ENCODE measurements around the gene NUP188.

The NUP188 gene

DNA sequence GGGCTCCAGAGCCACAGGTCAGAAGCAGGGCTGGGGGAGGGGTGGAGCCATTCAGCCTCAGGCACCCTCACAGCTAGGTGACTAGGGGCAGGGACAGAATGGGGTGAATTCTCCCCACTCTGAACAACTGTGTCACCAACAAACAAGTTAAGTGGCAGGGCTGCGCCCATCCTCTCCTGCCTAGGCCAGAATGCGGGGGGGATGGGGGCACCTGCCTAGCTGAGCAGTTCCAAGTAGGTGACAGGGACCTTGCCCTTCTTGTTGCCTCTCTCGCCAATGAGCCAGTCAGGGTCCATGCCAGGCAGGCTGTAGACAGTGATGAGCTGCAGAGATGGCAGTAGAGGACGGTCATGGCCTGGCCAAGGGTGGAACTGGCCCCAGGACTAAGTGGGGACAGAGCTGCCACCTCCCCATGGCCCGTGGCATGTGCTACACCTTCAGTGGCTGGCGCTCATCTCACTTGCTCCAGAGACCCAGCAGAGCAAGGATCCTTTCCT is 61.0 kb downstream of the NUP188 start:
- no peak for FAIRE-seq

DNA sequence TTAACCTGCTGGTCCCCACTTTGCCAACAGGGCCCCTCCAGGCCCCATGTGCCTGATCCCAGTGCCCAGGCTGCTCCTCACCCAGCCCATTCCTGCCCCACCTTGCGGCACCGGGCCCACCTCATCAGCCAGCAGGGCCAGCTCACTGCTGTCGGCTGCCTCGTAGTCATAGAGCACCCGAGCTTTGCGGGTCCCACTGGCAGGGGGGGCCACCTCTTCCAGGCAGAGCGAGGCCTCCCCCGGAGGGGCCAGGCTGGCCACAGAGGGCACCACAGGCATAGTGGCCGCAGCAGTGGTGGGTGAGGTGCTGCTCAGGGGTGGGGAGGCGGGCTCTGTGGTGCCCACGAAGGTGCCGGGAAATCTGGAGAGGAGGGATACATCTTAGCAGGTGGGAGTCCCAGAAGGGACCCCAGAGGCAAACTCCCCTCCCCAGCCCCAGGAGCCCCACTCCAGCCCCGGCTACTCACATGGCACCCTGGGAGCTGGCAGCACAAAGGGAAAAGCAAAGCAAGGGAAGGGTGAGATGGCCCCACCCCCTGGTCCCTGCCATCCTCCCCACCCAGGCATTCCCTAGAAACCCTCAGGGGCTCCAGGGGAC is 61.6 kb downstream of the NUP188 start:
- FAIRE-seq, result no peak

DNA sequence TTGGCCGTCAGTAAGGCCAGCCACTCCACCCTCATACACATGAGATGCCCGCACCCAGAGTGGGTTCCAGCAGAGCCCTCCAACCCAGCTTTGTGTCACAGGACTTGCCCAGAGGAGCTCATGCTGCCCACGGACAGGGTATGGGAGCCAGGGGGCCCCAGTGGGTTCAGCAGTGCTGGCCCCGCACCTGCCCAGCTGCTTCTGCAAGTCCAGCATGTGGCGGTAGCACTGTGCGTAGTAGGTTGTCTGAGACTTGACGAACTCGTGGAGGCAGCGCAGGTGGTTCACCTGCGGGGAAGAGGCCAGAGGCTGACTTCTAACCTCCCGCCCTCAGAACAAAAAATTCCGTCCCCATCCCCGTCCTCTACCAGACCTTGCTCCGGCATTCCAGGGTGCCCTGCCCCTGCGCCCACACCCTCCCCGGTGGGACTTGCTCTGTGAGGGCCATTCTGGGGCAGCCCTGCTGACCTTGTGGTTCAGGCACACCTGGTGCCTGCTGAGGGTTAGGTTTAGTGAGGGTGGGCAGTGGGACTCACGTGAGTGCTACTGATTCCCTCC is 62.2 kb downstream of the NUP188 start:
- no peak for FAIRE-seq

DNA sequence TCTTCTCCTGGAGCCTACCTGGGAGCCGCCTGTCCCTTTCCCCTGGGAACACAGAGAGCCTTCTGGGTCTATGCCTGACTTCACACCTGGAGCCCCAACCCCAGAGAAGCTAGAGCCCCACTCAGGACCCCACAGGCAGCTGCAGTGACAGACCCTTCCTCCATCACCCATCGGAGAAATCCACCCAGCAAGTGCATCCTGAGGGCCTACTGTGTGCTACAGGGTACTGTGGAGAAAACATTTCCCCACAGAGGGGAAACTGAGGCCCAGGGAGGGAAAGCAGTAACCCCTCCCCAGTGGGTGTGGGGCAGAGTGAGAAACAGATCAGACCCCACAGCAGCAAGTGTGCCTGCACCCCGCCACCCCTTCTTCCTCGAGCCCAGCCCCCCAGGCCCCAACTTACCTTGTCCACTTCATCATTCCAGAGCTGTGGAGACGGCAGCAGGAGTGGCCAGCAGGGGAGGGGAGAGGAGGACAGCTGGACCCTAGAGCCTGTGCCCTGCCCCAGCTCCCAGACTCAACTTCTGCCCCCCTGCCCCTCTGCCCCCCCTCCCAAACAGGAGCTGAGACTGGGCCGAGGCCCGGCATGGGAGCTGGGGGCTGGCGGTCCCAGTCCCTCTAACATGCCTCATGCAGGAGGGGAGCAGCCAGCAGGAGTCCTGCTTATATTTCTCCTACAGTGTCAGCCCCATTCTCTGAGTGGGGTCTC is 62.9 kb downstream of the NUP188 start:
- FAIRE-seq, result no peak

DNA sequence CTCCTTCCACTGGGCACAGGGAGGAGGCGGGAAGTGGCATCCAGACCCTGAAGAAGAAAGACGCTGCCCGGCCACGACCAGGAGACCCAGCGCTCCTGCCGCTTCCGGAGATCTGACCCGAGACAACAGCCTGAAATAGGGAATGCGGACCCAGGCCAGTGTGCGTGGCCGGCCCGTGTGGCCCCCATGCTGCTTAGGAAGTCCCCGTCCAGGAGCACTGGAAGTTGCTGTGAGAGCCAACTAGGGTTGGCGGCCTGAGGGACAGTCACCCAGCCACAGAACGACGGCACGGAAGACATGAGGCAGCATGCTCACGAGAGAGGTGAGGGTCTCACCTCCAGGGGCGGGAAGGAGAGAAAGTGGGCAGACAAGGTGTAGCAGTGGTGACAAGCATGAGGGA is 63.7 kb downstream of the NUP188 start:
- no peak for FAIRE-seq

DNA sequence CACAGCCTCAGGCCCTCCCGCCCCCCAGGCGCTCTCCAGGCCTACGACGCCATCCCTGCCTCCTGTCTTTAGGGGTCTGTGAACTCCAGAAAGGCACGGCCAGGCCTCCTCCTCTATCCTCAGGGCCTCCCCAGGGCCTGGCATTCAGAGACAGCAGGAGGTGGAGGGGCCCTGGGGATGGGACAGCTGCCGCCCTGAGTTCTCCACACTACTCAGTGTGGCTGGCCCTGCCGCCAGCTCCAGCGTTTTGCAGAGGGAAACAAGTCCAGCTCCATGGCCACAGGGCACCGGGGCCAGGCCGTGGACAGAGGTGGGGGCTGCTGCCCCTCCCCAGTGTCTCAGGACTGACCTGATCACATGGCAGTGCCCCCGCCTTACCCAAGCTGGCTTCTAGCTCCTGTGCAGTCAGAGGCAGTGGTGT is 64.3 kb downstream of the NUP188 start:
- no peak for FAIRE-seq

DNA sequence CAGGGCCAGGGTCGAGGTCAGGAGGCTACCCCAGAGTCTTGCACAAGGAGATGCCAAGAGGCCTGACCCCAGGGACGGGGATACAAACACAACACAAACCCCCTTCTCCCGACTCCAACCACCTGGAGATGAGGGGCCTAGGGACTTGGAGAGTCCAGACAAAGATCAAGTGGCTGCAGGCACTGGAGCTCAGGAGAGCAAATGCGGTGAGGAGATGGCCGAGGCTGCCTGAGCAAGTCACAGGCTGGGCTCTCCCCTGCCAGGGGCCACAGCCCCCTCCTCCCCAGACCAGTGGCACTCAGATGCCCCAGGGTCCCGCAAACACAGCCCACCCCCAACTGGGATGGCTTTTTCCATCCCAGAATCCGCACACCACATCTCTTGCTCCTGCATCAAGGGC is 64.8 kb downstream of the NUP188 start:
- FAIRE-seq, result no peak

GRCh38 chr9:129012893-129013448 is 65.5 kb downstream of the NUP188 start:
- FAIRE-seq, result no peak

- FAIRE-seq, result no peak
Observed at GRCh38 chr9:129013674-129014073, 66.2 kb downstream of the NUP188 start.

GRCh38 chr9:129014124-129014523 is 66.6 kb downstream of the NUP188 start:
- FAIRE-seq, result no peak

GRCh38 chr9:129014608-129015007 is 67.1 kb downstream of the NUP188 start:
- no peak for FAIRE-seq

- no peak for FAIRE-seq
Observed at GRCh38 chr9:129021091-129021490, 73.6 kb downstream of the NUP188 start.

GRCh38 chr9:129022037-129022436 is 74.5 kb downstream of the NUP188 start:
- FAIRE-seq, result no peak

GRCh38 chr9:129023036-129023907 is 75.8 kb downstream of the NUP188 start:
- FAIRE-seq, result no peak

DNA sequence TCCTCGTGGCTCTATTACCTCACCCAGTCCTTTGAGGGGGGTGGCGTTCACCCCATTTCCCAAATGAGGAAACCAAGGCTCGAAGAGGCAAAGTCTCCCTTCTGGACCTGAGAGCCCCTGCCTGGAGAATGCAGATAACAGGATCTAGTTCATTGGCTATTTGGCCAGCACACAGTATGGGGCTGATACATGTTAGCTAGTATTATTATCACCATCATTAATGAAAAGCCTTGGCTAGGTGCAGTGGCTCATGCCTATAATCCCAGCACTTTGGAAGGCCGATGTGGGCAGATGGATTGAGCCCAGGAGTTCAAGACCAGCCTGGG is 76.4 kb downstream of the NUP188 start:
- FAIRE-seq, result no peak

DNA sequence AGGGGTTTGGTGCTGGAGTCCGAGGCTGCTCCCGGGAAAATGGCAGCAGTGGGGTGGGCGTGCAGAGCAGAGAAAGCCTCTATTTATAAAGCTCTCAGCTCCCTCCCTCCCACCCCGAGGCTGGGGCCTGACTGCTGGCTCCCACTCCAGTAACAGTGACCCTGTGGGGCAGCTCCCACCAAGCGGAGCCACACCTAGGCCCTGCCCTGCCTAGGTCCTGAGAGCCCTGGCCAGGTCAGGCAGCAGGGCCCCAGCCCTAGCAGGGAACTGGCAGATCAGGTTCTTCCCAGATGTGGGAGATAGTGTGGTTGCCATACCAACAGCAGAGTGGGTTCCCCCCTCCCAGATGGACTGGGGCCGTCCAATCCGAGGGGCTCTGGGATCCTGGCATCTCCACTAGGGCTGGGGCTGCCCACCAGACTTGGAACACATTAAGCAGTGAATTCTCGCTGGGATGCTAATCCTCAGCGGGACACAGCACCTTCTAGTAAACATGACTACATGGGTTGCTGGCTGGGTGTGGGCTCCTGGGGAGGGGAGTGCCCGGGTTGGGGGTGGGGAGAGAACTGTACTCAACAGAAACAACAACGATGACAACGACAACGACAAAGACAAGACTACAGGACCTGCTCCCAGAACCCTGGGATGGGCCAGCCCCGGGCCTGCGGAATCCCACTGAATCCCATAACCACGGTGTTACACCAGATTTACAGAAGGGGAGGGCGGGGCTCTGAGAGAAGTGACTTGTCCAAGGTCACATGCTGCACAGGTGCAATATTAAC is 79.1 kb downstream of the NUP188 start:
- no peak for FAIRE-seq

DNA sequence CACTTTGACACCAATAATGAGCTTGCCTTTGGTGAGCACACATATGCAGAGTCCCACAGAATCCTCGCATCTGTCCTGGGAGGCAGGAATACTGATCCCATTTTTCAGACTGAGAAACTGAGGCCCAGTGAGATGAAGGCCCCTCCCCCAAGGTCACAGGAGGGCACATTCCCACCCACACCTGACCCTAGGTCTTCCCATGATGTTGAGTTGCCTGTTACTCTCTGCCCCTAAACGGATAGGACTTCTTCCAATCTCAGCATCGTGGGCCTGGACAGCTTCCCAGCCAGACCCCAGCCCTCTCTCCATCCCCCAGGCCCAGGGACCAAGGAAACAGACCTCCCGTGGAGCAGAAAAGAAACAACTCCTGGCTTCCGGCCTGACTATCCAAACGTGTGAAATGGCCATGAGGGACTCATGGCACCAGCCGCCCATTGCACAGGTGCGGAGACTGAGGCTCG is 79.8 kb downstream of the NUP188 start:
- no peak for FAIRE-seq

DNA sequence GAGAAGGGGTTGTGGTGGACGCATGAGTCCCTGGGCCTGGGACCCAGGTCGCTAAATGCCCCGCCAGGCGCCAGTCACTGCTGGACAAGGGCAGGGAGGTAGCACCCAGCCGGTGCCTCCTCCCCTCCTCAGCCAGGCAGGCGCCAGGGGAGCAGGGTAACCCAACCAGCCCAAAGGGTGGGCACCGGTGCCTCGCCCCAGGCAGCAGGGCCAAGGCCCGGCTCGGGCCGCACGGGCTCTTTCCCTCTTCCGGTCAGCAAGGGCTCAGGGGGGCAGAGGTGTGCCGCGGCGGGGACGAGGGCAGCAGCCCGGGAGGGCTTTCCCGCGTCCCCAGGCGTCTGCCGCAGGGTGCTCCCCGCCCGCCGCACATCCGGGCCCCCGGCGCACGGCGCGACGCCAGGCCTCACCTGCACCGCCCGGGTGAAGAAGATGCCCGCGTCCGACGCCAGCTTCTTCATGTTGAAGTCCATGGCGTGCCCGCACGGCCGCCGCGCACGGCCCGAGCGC is 80.2 kb downstream of the NUP188 start:
- FAIRE-seq, result no peak

DNA sequence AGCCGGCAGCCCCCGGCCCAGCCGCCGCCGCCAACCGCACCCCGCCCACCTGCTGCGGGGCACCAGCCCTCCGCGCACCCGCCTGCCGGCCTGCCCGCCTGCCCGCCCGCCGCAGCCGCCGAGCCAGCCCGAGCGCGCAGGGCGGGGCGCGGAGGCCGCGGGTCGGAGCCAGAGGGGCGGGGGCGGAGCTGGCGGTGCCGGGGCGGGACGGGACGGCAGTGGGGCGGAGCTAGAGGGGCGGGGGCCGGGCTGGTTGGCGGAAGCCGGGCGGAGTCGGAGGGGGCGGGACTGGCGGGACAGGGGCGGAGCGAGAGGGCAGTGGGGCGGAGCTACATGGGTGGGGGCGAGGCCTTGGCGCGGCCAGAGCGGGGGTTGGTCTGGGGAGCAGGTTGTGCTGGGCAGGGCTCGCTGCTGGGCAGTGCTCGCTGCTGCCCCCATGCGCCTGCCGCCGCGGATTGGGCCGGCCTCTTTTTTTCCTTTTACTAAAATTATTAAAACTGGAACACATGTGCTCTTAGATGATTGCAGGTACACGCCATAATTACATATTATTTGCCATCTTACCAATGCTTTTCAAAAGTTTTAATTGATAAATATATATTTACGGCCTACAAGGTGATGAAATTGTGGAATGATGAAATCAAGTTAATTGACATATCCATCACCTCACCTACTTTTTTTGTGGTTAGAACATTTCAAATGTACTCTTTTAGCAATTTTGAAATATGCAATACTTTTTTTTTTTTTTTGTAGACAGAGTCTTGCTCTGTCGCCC is 80.9 kb downstream of the NUP188 start, which contains the start of gene SH3GLB2:
Gene SH3GLB2, minus strand, starts transcription at position 140 of the 775 bp plus-strand sequence. CDS start 177 bp downstream, outside the sequence.
- no peak for FAIRE-seq

- FAIRE-seq, result no peak
Observed at GRCh38 chr9:129030191-129030590, 82.7 kb downstream of the NUP188 start.

GRCh38 chr9:129031514-129031913 is 84.0 kb downstream of the NUP188 start:
- FAIRE-seq, result no peak

Measured in colon (tissue), 2 donors.